GM18526 (cell line): ENCODE measurements around the gene ACOX1.

Source experiments
- POLR2A ChIP-seq: IDR thresholded peaks from 3 replicates; pipeline ENCODE4 v1.6.1; 2011; ENCODE audit not compliant: insufficient read length; ENCODE audit errors: extremely low read depth

Gene ACOX1

DNA sequence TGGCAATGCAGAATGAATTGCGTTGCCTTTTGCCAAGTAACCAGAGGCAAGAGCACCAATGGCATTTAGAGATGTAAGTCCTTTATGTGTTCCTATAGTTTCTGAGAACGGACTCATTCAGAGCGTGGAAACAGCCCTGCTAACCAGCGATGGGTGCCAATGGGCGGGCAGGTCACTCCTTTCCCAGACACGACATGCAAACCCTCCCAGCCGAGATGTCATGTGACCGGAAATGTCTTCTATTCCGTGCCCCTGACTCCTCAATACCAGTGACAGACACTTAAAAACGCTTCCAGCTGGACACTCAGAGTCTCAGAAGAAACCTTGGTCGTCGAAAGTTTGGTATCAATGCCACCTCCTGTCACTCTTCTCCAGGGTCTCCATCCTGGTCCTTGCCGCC lies 41.3 kb downstream of the ACOX1 start:
- no peak for TF ChIP-seq POLR2A

DNA sequence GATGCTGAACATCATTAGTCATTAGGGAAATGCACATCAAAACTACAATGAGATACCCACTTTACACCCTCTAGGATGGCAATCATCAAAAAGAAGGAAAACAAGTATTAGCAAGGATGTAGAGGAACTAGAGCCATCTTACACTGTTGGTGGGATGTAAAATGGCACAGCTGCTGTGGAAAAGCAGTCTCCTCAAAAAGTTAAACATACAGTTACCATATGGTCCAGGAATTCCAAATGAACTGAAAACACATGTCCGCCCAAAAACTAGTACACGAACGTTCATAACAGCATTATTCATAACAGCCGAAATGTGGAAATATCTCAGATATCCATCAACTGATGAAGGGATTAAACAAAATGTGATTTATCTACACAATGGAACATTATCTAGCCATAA lies 45.2 kb downstream of the ACOX1 start:
- TF ChIP-seq POLR2A, result no peak

DNA sequence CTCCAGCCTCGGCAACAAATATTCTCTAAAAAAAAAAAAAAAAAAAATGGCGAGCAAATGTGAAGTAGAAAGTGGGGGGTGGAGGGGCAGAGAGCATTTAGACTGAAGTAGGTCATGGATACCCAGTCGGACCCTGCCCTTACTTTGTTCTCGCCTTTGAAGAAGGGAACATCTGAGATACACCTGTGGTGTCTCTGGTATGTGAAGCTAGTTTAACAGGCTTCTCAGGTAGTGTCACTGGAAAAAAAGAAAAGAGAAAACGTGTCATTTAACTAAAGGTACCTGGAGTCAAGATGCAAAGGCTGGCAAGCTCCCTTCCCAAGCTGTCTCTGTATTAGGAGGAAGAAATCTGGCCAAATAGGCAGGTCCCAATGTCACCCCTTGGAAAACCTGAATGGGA lies 46.1 kb downstream of the ACOX1 start:
- no peak for TF ChIP-seq POLR2A

DNA sequence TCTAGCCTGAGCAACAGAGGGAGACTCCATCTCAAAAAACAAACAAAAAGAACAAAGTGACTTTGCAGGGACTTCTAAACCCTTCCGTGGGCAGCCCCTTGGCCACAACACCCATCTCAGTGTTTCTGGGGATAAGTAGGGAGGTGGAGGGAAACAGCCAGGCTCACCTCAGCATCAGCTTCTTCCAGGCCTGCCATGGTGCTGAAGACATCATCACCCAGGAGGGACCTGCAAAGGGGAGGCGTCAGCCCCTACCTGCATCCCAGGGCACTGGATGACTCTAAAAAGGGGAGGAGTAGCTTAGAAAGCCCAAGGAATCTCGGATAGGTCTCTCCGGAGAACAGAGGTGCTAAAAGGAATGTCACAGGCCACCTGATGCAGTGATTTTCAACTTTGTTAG lies 47.9 kb downstream of the ACOX1 start:
- TF ChIP-seq POLR2A, result no peak

DNA sequence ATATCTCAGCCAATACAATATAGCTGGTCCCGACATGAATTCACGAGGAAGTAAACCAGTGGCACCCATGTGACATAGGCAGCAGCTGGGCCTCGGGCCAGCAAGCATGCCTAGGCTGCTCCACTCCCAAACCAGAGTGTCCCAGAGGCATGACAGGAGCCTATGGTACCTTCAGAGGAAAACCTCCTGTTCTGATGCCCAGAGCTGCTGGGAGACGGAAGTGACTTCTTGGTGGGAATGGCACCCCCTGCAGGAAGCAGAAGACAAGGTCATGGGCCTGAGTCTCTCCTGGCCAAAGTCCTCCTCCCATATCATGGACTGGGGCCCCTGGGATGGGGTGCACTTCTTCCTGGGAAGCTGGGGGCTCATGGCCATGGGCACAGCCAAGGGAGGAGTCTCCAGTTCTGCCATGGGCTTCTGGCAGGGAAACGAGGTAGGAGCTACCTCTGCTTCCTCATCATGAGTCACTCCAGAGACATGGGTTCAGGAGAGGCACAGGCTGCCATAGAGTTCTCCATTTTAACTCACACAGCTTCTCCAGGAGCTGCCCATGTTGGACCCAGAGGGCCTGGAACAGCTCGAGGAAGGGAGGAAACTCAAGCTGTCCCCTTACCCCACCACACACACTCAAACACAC lies 51.6 kb downstream of the ACOX1 start:
- TF ChIP-seq POLR2A, result no peak

DNA sequence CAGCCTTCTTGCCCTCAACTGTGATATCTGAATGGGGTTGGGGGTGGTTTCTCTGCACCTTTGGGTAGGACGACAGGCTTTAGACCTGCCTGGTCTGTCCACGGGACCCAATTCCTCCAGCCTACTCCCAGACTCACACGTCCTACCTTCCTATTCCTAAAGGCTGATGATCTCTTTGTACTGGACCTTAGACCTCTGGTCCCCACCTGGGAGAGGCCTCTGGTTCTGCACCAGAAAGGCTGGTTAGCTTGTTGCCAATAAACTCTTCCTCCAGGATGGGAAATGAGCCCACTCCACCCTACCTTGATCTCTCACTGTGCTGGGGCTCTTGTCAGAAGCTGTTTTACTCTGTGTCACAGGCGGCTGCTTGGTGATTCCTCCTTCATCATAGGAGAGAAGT lies 52.5 kb downstream of the ACOX1 start:
- no peak for TF ChIP-seq POLR2A

DNA sequence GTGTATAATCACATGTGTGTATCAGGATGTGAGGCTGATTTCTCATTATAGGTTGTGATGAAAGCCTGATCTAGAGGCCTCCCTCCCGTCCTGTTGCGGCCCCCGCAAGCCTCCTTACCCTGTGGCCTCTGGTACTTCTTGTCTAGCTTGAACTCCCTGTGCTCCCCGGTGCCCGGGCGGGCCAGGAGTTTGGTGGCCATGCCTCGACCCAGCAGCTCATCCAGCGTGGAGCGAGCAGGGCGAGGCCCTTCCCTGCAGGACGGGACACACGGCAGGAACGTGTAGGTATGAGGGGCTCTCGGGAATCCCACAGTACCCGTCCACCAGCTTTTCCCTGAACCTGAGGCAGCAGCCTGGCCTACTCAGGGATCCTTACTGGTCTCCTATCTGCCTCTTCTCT lies 53.1 kb downstream of the ACOX1 start:
- TF ChIP-seq POLR2A, result no peak

DNA sequence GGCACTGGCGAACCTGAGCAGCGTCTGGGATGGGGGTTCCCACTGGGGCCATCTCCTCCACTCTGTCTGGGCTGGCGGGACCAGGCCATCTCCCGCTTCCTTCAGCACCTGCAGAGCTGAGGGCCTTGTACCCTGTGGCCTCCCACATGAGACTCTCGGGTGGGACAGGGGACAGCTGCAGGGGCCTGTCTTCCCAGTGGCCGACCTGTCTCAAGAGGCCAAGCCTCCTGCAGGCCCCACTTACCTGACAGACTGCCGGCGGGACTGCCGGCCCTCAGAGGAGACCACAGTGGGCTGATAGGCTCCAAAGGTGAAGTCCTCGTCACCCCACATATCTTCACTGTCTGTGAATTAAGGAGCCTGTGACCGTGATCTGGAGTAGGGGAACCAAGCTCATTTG lies 53.9 kb downstream of the ACOX1 start:
- TF ChIP-seq POLR2A, result no peak

DNA sequence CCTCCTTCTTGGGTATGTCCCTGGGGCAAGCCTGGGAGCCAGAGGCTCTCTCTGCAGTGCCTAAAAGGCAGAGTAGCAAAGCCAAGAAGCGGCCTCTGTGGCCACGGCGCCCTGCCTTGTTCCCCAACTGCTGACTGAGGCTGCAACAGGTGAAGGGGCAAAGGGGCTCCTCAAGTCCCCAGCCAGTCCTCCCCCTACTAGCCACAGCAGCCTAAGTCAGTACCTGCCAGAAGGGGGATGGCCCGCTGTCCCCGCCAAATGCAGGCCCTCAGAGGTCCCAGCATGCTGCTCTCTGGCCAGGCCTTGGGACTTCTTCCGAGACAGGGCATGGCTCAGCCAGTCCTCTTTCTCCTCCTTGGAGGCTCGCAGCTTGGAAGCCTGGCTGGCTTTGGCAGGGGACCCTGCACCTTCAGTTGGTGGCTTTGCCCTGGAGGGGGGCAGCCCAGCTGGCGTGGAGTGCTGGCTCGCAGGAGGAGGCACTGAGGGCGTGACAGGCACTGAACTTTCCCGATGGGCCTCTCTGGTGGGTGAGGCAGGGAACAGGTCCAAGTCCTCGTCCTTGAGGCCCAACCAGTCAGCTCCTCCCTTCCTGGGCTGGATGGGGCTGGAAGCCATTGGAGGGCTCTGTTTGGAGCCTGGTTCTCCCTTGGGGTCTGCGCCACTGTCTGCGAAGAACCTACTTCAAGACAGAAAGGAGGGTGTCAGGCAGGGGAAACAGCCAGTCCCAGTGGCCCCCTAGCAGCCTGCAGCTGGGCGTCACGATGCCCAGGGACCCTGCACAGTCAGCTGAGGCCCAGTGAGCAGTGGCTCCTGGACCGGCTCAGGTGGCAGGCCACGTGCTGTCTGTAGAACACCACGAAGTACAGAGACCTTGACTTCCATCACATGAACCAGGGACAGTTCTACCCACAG lies 55.7 kb downstream of the ACOX1 start:
- TF ChIP-seq POLR2A, result no peak

DNA sequence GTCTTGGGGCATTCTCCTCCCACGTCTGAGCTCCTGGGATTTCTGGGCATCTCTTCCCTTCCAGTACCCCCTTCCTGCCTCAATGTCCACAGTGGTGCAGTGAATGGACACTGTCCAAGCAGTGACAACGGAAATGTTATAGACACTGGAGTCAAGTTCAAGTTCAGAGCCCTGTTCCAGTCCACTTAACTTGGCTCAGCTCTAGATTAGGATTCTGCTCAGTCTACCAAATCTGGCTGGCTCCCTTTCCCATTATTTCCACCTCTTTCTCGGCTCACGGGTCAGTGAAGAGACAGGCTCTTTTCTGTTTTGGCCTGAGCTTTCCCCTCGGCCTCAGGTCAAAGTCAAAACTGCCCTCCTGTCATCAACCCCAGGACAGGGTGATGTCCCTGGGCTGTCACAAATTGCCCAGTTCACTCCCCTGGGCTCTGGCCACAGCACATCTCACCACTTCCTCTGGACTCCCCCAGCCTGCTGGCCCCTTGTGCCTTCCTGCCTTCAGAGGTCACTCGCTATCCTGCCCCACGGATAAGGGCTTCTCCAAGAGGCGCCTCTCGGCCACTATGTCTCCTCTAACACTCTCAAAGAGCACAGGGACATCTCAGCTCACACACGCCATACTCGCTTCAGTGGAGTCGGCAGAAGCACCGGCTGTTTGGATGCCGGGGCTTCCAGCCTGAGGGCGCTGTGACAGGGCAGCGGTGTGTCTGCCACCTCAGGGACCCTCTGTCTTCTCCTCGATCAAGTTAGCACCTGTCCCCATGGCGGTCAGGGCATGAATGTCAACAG lies 56.6 kb downstream of the ACOX1 start:
- TF ChIP-seq POLR2A, result no peak

DNA sequence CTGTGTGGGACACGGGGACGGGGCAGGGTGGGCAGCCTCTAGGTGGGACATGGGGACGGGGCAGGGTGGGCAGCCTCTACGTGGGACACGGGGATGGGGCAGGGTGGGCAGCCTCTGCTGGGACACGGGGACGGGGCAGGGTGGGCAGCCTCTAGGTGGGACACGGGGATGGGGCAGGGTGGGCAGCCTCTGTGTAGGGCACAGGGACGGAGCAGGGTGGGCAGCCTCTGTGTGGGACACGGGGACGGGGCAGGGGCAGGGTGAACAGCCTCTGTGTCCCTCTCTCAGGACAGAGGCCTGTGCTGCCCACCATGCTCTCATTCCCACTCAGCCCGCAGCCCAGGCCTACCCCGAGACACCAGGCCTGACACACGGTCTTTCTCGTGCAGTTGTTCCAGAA lies 57.4 kb downstream of the ACOX1 start:
- no peak for TF ChIP-seq POLR2A

DNA sequence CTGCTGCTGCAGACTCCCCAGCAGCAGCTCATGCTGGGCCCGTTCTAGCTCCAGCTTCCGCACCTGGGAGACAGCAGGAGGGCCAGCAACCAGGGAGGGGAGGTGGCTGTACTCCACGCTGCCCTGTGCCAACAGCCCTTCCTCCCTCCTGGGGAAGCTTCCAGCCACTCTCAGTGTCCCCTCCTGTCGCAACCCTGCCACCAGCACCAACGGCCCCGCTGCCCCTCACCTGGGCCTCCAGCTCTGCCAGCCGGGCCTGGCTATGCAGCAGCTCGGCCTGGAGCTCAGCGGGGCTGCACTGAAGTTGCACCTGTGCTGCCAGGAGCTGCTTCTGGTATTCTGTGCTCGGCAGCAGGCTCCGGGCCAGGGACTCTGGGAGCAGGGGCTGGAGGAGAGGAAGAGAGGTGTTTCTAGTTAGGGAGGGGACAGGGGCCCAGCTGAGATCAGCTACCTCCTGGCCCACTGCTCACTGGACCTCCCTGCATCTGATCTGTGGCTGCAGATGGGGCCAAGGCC lies 58.9 kb downstream of the ACOX1 start:
- no peak for TF ChIP-seq POLR2A

DNA sequence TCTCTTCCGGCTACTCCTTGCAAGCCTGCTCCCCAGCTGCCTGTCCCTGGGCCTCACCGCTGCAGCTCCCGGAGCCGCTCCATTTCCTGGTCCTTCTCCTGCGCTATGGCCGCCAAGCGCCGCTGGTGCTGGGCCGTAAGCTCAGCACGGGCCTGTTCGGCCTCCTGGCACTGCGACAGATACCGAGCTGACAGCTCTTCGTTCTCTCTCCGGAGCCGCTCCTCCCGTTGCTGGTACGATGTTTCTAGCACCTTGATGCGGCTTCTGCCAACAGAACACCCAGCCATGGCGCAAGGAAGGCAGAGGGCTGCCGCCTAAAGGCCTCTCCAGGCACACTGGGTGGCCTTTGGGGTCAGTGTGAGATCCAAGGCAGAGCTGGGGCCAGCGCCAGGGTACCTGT lies 59.4 kb downstream of the ACOX1 start:
- no peak for TF ChIP-seq POLR2A

DNA sequence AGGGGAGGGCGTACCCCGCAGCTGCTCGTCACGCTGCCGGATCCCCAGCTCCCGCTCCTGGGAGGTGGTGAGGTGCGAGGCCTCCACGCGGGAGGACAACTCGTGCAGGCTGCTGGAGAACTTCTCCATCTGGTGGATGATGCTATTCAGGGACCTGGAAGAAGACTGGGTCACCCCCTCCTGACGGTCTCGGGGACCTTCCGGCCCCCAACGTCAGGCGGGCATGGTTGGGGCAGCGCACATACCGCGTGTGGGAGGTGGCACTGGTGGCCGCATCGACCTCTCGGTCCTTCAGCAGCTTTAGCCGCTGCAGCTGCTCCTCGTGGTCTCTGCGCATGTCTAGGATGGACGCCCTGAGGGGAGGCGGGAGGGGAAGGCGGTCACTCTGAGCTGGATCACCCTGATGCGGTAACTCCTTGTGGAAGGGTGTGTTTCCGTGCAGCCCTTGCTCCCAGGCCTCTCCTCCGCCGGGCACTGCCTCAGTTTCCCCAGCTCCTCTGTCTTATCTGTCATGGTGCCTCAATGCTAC lies 61.0 kb downstream of the ACOX1 start:
- no peak for TF ChIP-seq POLR2A

DNA sequence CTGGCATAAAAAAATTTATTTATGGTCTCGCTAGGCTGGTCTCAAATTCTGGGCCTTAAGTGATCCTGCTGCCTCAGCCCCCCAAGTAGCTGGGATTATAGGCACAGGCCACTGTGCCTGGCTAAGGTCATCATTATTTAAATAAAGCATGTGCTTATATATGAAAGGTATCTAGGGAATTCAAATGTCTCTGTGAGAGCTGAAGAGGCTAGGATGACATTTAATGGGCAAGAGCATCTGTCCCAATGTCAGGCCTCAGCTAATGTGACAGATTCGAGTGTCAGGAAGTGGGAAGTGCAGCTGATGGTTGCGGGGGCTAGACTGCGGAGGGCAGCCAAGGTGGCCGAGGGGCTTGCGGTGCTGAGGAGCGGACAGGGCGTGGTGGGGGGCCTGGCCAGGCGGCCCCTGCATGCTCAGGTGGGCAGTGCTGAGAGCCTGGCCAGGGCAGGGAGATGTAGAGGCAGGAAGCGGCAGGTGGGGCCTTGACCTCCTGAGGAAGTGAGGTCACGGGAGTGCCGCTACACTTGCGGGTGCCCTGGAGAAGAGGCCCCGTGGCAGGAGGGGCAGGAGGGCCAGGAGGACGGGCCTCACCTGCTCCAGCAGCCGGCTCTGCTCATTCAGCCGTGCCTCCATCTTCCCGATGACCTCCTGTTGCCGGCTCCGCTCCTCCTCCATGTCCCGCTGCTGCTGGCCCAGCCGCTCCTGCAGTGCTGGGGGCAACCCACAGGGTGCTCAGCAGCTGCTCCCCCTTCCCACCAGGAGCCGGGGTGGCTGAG lies 61.6 kb downstream of the ACOX1 start:
- TF ChIP-seq POLR2A, result no peak
